ENCODE data around the gene GRM5.
A peak's percentile ranks its signal among the peaks of the same experiment; 100 is the strongest.

The GRM5 gene

DNA sequence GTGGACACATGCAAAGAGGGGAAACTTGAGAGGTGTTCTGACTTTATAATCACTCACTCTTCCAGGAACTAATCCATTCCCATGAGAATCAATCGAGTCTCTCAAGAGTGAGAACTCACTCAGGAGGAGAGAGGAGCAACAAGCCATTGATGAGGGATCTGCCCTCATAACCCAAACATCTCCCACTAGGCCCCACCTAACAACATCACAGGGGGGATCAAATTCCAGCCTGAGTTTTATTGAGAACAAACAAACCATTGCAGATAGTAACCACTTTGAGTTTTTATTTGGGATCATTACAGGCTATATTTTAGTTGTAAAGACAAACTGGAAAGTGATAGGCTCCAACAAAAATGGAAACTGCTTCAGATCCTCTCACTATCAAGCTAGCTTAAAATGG, 399.4 kb downstream of the GRM5 start:
- Histone ChIP-seq H3K27ac (ENCODE audit: low read depth, low read length) (no peak overlapping the region), H3K27me3 (ENCODE audit: insufficient read depth, low read length) (no peaks in the 10 kb centered on the region), H3K4me3 (ENCODE audit: low read depth, low read length) (no peak overlapping the region), H3K36me3 (ENCODE audit: insufficient read depth, low read length) (no peaks in the 10 kb centered on the region), H2AFZ (ENCODE audit: low read length, unreplicated experiment) (no peak overlapping the region), H3K4me1 (ENCODE audit: control insufficient read depth, insufficient read depth, low read length, unreplicated experiment) (no peaks in the 10 kb centered on the region), H3K79me2 (ENCODE audit: control insufficient read depth, insufficient read depth, low read length, unreplicated experiment) (no peaks in the 10 kb centered on the region)

DNA sequence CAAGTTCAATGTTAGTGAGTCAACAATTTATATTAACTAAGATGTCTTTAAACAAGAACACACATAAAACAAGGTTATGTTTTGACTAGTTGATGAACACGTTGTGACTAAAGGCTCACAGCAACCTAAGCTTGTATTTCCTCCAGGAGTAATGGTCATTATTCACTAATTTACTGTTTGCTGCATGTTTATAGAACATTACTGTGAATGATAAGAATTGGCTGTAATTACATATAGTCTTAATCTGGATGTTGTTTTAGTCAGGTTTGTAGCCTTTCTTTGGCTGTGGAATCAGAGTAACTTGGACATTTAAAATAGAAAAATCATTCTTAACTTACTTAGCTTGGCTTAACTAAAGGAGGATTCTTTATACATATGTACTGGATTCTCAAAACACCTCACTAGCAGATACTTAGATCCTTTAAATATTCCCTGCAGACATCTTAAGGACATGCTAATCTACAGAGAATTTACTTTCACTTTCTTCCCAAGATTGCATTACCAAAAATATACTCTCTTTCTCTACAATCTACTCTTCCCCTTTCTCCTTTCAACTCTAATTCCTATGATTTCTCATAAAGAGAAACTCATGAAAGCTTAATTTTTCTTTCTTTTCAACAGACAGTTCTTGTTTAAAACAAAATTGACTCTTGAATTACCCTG, 408.6 kb downstream of the GRM5 start:
- no peaks in the 10 kb centered on the region for H3K79me2 ChIP-seq (ENCODE audit: control insufficient read depth, insufficient read depth, low read length, unreplicated experiment)
- H3K4me3 ChIP-seq (ENCODE audit: low read depth, low read length): peak overlapping the region; percentile 76
- no peak overlapping the region for H3K27ac ChIP-seq (ENCODE audit: low read depth, low read length)
- peak overlapping the region; percentile 99 for H2AFZ ChIP-seq (ENCODE audit: low read length, unreplicated experiment)
- no peaks in the 10 kb centered on the region for H3K27me3 ChIP-seq (ENCODE audit: insufficient read depth, low read length)
- no peaks in the 10 kb centered on the region for H3K36me3 ChIP-seq (ENCODE audit: insufficient read depth, low read length)
- H3K4me1 ChIP-seq (ENCODE audit: control insufficient read depth, insufficient read depth, low read length, unreplicated experiment): peaks cover 10% of the 10 kb centered on the region

DNA sequence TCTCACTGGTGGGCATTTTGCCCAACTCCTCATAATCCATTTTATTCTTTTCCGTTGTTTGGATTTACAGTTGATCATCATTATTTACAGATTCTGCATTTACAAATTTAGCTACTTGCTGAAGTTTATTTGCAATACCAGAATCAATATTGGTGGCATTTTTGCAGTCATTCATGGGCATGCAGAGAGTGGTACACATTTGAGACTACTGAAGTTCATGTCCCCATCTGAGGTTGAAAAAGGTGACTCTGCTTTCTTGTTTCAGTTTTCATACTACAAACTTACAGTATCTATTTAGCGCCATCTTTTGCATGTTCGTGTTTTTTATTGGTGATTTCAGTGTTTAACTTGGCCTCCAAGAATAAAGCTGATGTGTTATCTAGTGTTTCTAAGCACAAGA, 409.5 kb downstream of the GRM5 start:
- Histone ChIP-seq H3K27ac (ENCODE audit: low read depth, low read length) (no peak overlapping the region), H3K4me3 (ENCODE audit: low read depth, low read length) (no peak overlapping the region), H3K4me1 (ENCODE audit: control insufficient read depth, insufficient read depth, low read length, unreplicated experiment) (peaks cover 10% of the 10 kb centered on the region), H3K79me2 (ENCODE audit: control insufficient read depth, insufficient read depth, low read length, unreplicated experiment) (no peaks in the 10 kb centered on the region), H2AFZ (ENCODE audit: low read length, unreplicated experiment) (no peak overlapping the region), H3K36me3 (ENCODE audit: insufficient read depth, low read length) (no peaks in the 10 kb centered on the region), H3K27me3 (ENCODE audit: insufficient read depth, low read length) (no peaks in the 10 kb centered on the region)

DNA sequence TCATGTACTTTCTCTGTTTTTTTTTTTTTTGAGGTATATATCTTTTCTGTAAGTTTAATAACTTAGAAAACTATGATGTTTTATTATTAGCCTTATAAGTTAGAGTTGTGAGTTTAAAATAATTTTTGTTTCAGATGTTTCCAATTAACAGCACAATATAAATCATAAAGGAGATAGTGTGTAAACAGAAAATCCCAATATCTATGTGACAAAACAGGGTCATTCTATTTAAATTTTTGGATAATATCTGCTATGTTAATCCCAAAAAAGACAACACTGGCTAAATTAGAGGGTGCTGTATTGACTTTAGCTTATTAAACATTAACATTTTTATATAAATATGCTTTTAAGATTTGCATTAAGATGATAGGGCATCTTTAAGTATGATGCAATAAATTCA, 410.1 kb downstream of the GRM5 start:
- Histone ChIP-seq H3K4me1 (ENCODE audit: control insufficient read depth, insufficient read depth, low read length, unreplicated experiment) (peaks cover 10% of the 10 kb centered on the region), H3K27ac (ENCODE audit: low read depth, low read length) (no peak overlapping the region), H3K27me3 (ENCODE audit: insufficient read depth, low read length) (no peaks in the 10 kb centered on the region), H3K79me2 (ENCODE audit: control insufficient read depth, insufficient read depth, low read length, unreplicated experiment) (no peaks in the 10 kb centered on the region), H3K36me3 (ENCODE audit: insufficient read depth, low read length) (no peaks in the 10 kb centered on the region), H2AFZ (ENCODE audit: low read length, unreplicated experiment) (no peak overlapping the region), H3K4me3 (ENCODE audit: low read depth, low read length) (no peak overlapping the region)

DNA sequence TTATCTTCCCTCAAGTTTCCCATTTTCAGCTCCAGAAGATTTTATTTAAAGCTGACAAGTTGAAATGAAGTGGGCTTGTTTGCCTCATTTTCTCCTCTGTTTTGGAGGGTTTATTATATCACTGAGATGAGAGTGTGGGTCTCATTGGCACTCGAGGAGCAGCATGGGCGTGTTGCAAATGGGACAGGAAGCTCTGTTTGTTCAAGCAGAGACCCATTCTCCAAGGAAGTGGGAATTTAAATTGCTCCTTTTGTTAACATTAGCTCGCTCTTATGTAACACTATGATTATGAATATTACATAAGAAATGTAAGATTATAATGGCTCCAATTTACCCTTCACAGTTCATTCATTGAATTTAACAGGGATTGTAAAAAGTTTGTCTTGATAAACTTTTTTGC, 410.6 kb downstream of the GRM5 start:
- no peaks in the 10 kb centered on the region for H3K27me3 ChIP-seq (ENCODE audit: insufficient read depth, low read length)
- H3K4me1 ChIP-seq (ENCODE audit: control insufficient read depth, insufficient read depth, low read length, unreplicated experiment): peaks cover 10% of the 10 kb centered on the region
- no peaks in the 10 kb centered on the region for H3K79me2 ChIP-seq (ENCODE audit: control insufficient read depth, insufficient read depth, low read length, unreplicated experiment)
- H3K4me3 ChIP-seq (ENCODE audit: low read depth, low read length): no peak overlapping the region
- no peaks in the 10 kb centered on the region for H3K36me3 ChIP-seq (ENCODE audit: insufficient read depth, low read length)
- H3K27ac ChIP-seq (ENCODE audit: low read depth, low read length): no peak overlapping the region
- H2AFZ ChIP-seq (ENCODE audit: low read length, unreplicated experiment): no peak overlapping the region

DNA sequence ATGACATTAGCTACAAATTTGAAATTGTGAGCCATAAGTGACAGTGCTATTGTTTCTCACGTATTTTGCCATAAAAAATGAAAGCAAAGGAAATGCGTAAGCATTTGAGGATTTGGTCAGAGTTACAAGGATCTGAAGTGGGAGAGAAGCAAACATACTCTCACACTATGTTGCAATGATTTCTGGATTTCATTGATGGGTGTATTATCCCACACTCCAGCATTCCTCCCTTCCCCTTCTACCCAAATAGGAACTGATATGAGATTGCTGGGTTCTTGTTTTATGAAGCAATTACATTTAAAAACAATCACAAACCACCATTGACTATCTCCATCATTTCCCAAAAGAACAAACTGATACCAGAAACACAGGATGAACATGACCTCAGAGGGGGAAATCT, 414.2 kb downstream of the GRM5 start:
- Histone ChIP-seq H3K36me3 (ENCODE audit: insufficient read depth, low read length) (no peaks in the 10 kb centered on the region), H3K27me3 (ENCODE audit: insufficient read depth, low read length) (no peaks in the 10 kb centered on the region), H3K4me1 (ENCODE audit: control insufficient read depth, insufficient read depth, low read length, unreplicated experiment) (no peaks in the 10 kb centered on the region), H3K79me2 (ENCODE audit: control insufficient read depth, insufficient read depth, low read length, unreplicated experiment) (no peaks in the 10 kb centered on the region), H3K27ac (ENCODE audit: low read depth, low read length) (no peak overlapping the region), H3K4me3 (ENCODE audit: low read depth, low read length) (no peak overlapping the region), H2AFZ (ENCODE audit: low read length, unreplicated experiment) (no peak overlapping the region)

DNA sequence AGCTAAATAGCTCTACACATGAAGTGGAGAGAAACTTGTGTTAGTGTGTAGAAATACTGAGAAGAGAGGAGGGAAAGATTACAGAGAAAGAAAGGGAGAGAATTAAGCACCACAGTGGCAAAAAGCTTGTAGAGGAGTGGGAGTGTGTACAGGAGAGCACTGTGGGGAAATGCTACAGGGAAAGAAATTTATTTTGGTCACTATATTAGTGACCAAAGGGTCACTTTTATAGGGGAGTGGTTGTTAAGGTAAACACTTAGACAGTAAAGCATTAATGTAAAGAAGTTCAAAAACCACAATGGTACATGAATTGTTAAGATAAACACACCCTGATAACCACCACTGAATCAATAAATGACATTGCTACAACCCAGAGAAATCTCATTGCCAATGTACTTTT, 421.1 kb downstream of the GRM5 start:
- Histone ChIP-seq H3K4me3 (ENCODE audit: low read depth, low read length) (no peak overlapping the region), H2AFZ (ENCODE audit: low read length, unreplicated experiment) (no peak overlapping the region), H3K79me2 (ENCODE audit: control insufficient read depth, insufficient read depth, low read length, unreplicated experiment) (no peaks in the 10 kb centered on the region), H3K36me3 (ENCODE audit: insufficient read depth, low read length) (no peaks in the 10 kb centered on the region), H3K4me1 (ENCODE audit: control insufficient read depth, insufficient read depth, low read length, unreplicated experiment) (no peaks in the 10 kb centered on the region), H3K27me3 (ENCODE audit: insufficient read depth, low read length) (peaks cover 22% of the 10 kb centered on the region), H3K27ac (ENCODE audit: low read depth, low read length) (no peak overlapping the region)

DNA sequence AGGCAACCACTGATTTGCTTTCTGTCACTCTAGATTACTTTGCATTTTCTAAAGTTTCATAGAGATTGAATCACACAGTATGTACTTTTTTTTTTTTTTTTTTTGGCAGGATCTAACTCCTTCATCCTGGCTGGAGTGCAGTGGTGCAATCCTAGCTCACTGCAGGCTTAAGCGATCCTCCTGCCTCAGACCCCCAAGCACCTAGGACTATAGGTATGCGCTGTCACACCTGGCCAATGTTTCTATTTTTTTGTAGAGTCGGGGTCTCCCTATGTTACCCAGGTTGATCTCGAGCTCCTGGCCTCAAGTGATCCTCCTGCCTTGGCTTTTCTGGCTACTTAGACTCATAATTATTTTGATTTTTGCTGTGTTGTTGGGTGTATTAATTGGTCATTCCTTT, 433.6 kb downstream of the GRM5 start:
- H3K79me2 ChIP-seq (ENCODE audit: control insufficient read depth, insufficient read depth, low read length, unreplicated experiment): no peaks in the 10 kb centered on the region
- H3K27ac ChIP-seq (ENCODE audit: low read depth, low read length): no peak overlapping the region
- no peak overlapping the region for H2AFZ ChIP-seq (ENCODE audit: low read length, unreplicated experiment)
- H3K4me1 ChIP-seq (ENCODE audit: control insufficient read depth, insufficient read depth, low read length, unreplicated experiment): no peaks in the 10 kb centered on the region
- H3K4me3 ChIP-seq (ENCODE audit: low read depth, low read length): no peak overlapping the region
- H3K36me3 ChIP-seq (ENCODE audit: insufficient read depth, low read length): no peaks in the 10 kb centered on the region
- H3K27me3 ChIP-seq (ENCODE audit: insufficient read depth, low read length): no peaks in the 10 kb centered on the region

DNA sequence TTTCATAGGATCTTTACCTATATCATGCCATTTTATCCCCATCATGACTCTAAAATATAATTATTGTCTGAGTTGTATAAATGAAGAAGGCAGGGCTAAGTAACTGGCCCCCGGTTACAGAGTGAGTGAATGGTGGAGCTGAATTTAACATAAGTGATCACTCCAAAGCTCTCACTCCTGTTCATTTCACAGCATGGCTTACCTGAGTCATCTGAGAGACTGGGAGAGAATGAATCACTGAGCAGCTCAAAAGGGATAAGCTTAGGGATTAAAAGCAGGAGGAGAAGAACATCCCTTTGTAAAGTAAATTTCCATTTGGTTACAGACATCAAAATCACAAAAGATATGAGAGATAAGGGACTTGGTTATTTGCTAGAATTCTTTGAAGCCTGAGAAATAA, 434.3 kb downstream of the GRM5 start:
- no peaks in the 10 kb centered on the region for H3K36me3 ChIP-seq (ENCODE audit: insufficient read depth, low read length)
- no peaks in the 10 kb centered on the region for H3K4me1 ChIP-seq (ENCODE audit: control insufficient read depth, insufficient read depth, low read length, unreplicated experiment)
- H3K27me3 ChIP-seq (ENCODE audit: insufficient read depth, low read length): no peaks in the 10 kb centered on the region
- no peaks in the 10 kb centered on the region for H3K79me2 ChIP-seq (ENCODE audit: control insufficient read depth, insufficient read depth, low read length, unreplicated experiment)
- no peak overlapping the region for H3K27ac ChIP-seq (ENCODE audit: low read depth, low read length)
- H3K4me3 ChIP-seq (ENCODE audit: low read depth, low read length): no peak overlapping the region
- no peak overlapping the region for H2AFZ ChIP-seq (ENCODE audit: low read length, unreplicated experiment)

DNA sequence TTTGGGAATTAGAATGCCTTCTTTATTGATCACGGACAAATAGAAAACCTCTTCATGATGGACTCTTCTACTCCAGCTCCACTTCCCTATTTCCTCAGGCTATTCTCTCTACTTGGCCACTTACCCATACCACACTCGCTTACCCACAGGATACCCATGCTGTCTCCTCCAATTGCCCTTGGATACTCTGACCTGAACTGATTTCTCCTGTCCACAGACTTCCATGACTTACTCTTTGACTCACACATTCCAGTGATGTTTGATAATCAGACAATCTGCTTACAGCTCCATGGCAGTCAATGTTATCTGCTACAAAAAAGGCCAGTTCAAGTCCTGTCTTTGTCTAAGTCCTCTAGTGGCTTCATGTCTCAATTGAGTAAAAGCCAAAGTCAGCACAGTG, 436.3 kb downstream of the GRM5 start:
- peaks cover 5% of the 10 kb centered on the region for H3K4me1 ChIP-seq (ENCODE audit: control insufficient read depth, insufficient read depth, low read length, unreplicated experiment)
- no peaks in the 10 kb centered on the region for H3K36me3 ChIP-seq (ENCODE audit: insufficient read depth, low read length)
- no peak overlapping the region for H3K27ac ChIP-seq (ENCODE audit: low read depth, low read length)
- H3K4me3 ChIP-seq (ENCODE audit: low read depth, low read length): no peak overlapping the region
- H2AFZ ChIP-seq (ENCODE audit: low read length, unreplicated experiment): no peak overlapping the region
- H3K79me2 ChIP-seq (ENCODE audit: control insufficient read depth, insufficient read depth, low read length, unreplicated experiment): no peaks in the 10 kb centered on the region
- no peaks in the 10 kb centered on the region for H3K27me3 ChIP-seq (ENCODE audit: insufficient read depth, low read length)

DNA sequence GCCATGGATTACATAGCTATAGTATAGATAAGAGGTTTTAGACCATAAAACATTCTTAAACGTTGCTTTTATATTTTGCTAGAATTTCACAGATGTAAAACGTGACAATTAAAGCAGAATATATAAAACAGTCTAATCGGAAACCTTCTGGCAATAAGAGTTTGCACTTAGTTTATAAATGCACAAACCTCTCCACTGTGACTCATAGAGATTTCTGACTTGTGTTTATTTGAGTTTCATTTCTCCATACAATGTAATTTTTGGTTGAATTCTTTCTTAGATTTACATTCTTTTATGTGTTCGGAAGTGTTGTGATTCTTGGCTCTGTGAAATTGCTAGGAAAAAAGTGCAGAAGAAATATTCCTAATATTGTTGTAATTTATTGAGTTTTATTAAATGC, 439.6 kb downstream of the GRM5 start:
- Histone ChIP-seq H2AFZ (ENCODE audit: low read length, unreplicated experiment) (peak overlapping the region; percentile 52), H3K4me1 (ENCODE audit: control insufficient read depth, insufficient read depth, low read length, unreplicated experiment) (peaks cover 5% of the 10 kb centered on the region), H3K27ac (ENCODE audit: low read depth, low read length) (no peak overlapping the region), H3K79me2 (ENCODE audit: control insufficient read depth, insufficient read depth, low read length, unreplicated experiment) (no peaks in the 10 kb centered on the region), H3K27me3 (ENCODE audit: insufficient read depth, low read length) (no peaks in the 10 kb centered on the region), H3K36me3 (ENCODE audit: insufficient read depth, low read length) (no peaks in the 10 kb centered on the region), H3K4me3 (ENCODE audit: low read depth, low read length) (peak overlapping the region; percentile 10; the same call in 1 of the 2 replicates)
